NCI-H2081 treated with DMSO at 0.1 percent for 48 hours (cell line): ENCODE measurements around the gene WDR38.
"Not testable (repeated sequence)": the region's sequence is repeated elsewhere in the genome, so short reads cannot be mapped to it uniquely, and the experiment has no call there.

Source experiments
- DNase-seq: peaks from one replicate; lab custom pipeline; 2025; lab: John Stamatoyannopoulos, UW

The WDR38 gene

GRCh38 chr9:124834591-124834990, 18.7 kb upstream of the WDR38 start:
- no peak for DNase-seq

GRCh38 chr9:124835026-124835557, 18.2 kb upstream of the WDR38 start:
- no peak for DNase-seq

- not testable (repeated sequence) for DNase-seq
Observed at GRCh38 chr9:124838132-124838531, 15.1 kb upstream of the WDR38 start.

- not testable (repeated sequence) for DNase-seq
Observed at GRCh38 chr9:124838567-124839275, 14.5 kb upstream of the WDR38 start.

- no peak for DNase-seq
Observed at GRCh38 chr9:124839612-124840299, 13.5 kb upstream of the WDR38 start.

- no peak for DNase-seq
Observed at GRCh38 chr9:124840300-124840833, 12.9 kb upstream of the WDR38 start.

- no peak for DNase-seq
Observed at GRCh38 chr9:124841075-124841821, 12.0 kb upstream of the WDR38 start.

- DNase-seq, result no peak
Observed at GRCh38 chr9:124843456-124844034, 9.7 kb upstream of the WDR38 start.

GRCh38 chr9:124844291-124844690, 9.0 kb upstream of the WDR38 start:
- no peak for DNase-seq

GRCh38 chr9:124846467-124846866, 6.8 kb upstream of the WDR38 start:
- not testable (repeated sequence) for DNase-seq

- no peak for DNase-seq
Observed at GRCh38 chr9:124846969-124847368, 6.3 kb upstream of the WDR38 start.

GRCh38 chr9:124849801-124850200, 3.5 kb upstream of the WDR38 start:
- no peak for DNase-seq

GRCh38 chr9:124852121-124852828, 985 bp upstream of the WDR38 start:
- DNase-seq, result no peak

GRCh38 chr9:124853605-124854143, 414 bp downstream of the WDR38 start:
- DNase-seq, result no peak

GRCh38 chr9:124854161-124854560, 901 bp downstream of the WDR38 start:
- DNase-seq, result no peak

GRCh38 chr9:124854822-124855221, 1.6 kb downstream of the WDR38 start:
- DNase-seq, result no peak

GRCh38 chr9:124855566-124855943, 2.3 kb downstream of the WDR38 start:
- no peak for DNase-seq

GRCh38 chr9:124855944-124856765, 2.9 kb downstream of the WDR38 start:
- DNase-seq, result no peak

GRCh38 chr9:124857533-124858162, 4.4 kb downstream of the WDR38 start:
- no peak for DNase-seq
